SH-SY5Y (cell line): Measurements from ENCODE around the gene LRIT2.

Experiments
- GATA2 ChIP-seq: IDR thresholded peaks from 2 replicates; pipeline ENCODE4 v1.6.1; 2011; ENCODE audit warnings: mild to moderate bottlenecking, low read depth, low read length
- GATA3 ChIP-seq: IDR thresholded peaks from 2 replicates; pipeline ENCODE4 v1.6.1; 2011; ENCODE audit warnings: low read depth, mild to moderate bottlenecking, low read length, moderate library complexity

Gene LRIT2

GRCh38 chr10:84191106-84191505 is 34.2 kb downstream of the LRIT2 start:
- TF ChIP-seq GATA2 = no peak
- no peak for TF ChIP-seq GATA3

- TF ChIP-seq GATA3 (no peak), GATA2 (no peak)
Measured at GRCh38 chr10:84190621-84191020, 34.7 kb downstream of the LRIT2 start.

GRCh38 chr10:84188815-84189214 is 36.5 kb downstream of the LRIT2 start:
- TF ChIP-seq GATA3 (no peak), GATA2 (no peak)

GRCh38 chr10:84185526-84186175 is 39.7 kb downstream of the LRIT2 start:
- TF ChIP-seq GATA2 (0 out of 2 replicates have a peak, but pooled peaks have one; percentile 33), GATA3 (no peak)

- no peak for TF ChIP-seq GATA3
- no peak for TF ChIP-seq GATA2
Measured at GRCh38 chr10:84184517-84184916, 40.8 kb downstream of the LRIT2 start.

- no peak for TF ChIP-seq GATA3
- TF ChIP-seq GATA2 = no peak
Measured at GRCh38 chr10:84181631-84182030, 43.7 kb downstream of the LRIT2 start.

- no peak for TF ChIP-seq GATA3
- TF ChIP-seq GATA2 = no peak
Measured at GRCh38 chr10:84179059-84179710, 46.2 kb downstream of the LRIT2 start.

GRCh38 chr10:84178160-84178609 is 47.2 kb downstream of the LRIT2 start:
- no peak for TF ChIP-seq GATA3
- TF ChIP-seq GATA2 = no peak

- TF ChIP-seq GATA3 (no peak), GATA2 (no peak)
Measured at GRCh38 chr10:84177541-84178141, 47.7 kb downstream of the LRIT2 start.

- TF ChIP-seq GATA3 (no peak), GATA2 (no peak)
Measured at GRCh38 chr10:84176836-84177474, 48.4 kb downstream of the LRIT2 start.

- TF ChIP-seq GATA3 (no peak), GATA2 (no peak)
Measured at GRCh38 chr10:84176351-84176750, 49.0 kb downstream of the LRIT2 start.

GRCh38 chr10:84175436-84175835 is 49.9 kb downstream of the LRIT2 start:
- no peak for TF ChIP-seq GATA3
- no peak for TF ChIP-seq GATA2

GRCh38 chr10:84173501-84173929 is 51.8 kb downstream of the LRIT2 start, which contains the start of gene GPR15LG:
Gene GPR15LG (plus strand): TSS chr10:84173801. CDS start chr10:84173852, 51 bp downstream.
- TF ChIP-seq GATA2 (no peak), GATA3 (no peak)
